Measurements from ENCODE around the gene TAOK3. TPM values are rescaled to one million over a fixed set of nuclear protein-coding genes. Genes with fewer than 3 reads are reported as not detected.
"Not testable (repeated sequence)": the region's sequence is repeated elsewhere in the genome, so short reads cannot be mapped to it uniquely, and the experiment has no call there.

Gene TAOK3
- total RNA-seq, 1 donor from 2014 or later = 24.1 TPM

DNA sequence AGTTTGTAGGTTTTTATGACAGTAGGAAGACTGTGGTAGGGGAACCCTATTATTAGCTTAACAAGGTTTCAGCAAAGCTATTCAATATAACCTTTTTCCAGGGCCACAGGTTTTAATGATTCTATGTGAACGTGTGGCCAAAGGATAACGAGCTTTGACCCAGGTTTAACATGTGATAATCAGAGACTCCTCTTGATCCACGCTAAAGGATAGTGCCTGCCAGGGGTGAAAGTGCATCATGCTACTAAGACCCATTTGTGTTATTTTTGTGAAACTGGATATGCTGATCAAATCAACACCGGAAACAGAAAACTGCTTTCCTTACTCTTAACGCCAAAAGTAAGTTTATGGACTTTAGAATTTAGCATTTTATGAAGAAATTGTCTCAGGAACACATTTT is 909 bp upstream of the TAOK3 start:
- DNase-seq = no peak

DNA sequence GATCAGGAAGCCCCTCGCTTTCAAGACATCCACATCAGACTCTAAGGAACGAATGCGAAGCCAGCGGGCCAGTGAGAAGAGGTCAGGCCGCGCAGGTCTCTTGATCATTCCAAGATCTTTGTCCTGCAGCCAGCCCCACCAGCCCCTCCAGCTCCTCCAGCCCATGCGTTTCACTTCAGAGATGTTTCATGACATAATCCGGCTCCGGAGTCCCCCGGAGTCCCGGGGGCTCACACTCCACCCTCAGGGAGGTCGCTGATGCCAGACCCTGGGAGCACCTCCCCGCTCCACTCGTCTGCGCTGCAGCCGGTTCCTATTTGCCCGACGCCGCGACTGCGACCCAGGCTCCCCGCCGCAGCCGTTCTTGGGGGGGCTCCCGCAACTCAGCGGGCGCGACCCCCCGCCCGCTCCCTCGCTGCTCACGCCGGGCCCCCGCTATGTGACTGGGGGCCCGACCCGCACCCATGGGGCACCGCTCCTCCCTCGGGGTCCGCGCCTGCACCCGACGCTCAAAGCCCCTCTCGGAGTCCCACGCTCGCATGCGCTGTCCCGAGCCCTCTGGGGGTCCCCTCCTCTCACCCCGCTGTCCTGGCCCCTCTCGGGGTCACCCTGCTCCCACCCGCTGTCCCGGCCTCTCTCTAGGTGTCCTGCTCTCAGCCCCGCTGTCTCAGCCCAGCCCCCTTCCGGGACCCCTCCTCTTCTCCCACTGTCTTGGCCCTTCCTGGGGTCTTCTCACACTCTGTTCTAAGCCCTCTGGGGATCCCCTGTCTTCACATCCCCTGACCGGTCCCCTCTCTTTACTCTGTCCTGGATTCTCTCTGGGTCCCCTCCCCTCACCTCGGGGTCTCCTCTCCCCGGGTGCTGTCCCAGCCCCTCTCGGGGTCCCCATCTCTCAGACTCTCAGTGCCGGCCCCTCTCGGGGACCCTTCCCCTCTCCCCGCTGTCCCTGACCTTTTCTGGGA is 1.1 kb downstream of the TAOK3 start:
- no peak for DNase-seq

DNA sequence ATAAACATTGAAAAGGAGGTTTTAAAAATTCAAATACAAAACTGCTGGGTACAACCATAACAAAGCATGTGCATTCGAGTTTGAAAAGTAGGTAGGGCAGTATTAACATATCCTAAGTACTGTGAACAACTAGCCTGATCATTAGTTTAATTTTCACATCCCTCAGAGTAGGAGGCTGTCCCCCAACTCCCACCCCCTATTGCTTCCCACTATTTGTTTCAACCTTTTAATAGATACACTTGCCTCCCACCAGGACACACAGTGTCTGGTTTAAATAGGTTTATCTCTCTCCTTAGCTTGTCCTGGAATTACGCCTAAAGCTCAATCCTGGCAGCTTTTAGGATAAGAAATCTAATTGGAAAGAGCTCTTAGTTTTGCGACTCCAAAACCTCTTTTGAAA is 2.1 kb downstream of the TAOK3 start:
- DNase-seq = no peak

DNA sequence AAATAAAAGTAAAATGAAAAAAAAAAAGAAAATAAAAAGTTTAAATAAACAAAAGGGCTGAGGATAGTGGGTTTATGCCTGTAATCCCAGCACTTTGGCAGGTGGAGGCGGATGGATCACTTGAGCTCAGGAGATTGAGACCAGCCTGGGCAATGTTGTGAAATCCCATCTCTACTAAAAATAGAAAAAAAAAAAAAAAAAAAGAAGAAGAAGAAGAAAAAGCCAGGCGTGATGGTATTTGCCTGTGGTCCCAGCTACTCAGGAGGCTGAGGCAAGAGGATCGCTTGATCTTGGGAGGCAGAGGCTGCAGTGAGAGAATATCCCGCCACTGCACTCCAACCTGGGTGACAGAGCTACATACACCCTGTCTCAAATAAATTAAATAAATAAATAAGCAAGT is 3.9 kb downstream of the TAOK3 start:
- DNase-seq = no peak

DNA sequence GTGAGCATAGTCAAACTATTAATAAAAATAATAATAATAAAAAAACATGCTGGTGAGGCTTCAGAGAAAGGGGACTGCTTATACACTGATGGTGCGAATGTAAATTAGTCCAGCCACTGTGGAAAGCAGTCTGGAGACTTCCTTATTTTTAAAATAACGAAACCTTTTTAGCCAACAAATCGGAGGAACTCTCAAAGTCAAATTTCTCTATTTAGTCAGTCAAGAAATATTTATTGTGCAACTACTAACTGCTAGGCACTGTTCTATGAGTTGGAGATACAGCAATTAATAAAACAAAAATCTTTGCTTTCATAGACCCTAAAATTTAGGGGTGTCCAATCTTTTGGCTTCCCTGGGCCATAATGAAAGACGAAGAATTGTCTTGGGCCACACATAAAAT is 10.8 kb downstream of the TAOK3 start:
- no peak for DNase-seq

DNA sequence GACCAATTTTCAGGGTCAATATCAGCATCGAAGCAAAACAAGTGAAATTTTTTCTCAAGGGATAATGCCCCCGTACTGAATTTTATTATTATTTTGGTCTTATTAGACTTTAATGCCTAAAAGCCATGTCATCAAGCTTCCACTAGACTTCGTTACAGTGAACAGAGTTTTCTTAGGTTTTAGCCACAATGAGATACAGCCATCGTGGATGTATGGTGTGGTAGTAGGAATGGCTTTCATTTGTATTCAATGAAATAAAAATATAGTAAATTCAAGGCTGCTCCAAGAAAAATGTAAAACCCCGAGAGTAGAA is 11.7 kb downstream of the TAOK3 start:
- no peak for DNase-seq

DNA sequence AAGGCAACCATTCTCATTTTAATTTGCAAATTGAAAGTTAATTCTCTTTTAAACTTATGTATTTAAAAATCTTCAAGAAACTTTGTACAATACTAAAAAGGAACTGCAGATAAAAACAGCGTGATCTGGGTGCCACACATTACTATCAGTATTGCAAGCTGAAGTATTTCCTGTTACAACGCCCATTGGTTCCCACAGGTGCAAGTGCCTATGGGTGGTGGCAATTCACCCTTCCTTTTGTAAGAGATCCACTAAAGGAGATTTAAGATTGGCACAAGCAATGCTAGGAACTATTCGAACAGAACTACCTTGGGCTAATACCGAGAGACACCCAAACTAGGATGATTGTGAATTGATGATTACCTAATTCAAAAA is 13.2 kb downstream of the TAOK3 start:
- DNase-seq = no peak

DNA sequence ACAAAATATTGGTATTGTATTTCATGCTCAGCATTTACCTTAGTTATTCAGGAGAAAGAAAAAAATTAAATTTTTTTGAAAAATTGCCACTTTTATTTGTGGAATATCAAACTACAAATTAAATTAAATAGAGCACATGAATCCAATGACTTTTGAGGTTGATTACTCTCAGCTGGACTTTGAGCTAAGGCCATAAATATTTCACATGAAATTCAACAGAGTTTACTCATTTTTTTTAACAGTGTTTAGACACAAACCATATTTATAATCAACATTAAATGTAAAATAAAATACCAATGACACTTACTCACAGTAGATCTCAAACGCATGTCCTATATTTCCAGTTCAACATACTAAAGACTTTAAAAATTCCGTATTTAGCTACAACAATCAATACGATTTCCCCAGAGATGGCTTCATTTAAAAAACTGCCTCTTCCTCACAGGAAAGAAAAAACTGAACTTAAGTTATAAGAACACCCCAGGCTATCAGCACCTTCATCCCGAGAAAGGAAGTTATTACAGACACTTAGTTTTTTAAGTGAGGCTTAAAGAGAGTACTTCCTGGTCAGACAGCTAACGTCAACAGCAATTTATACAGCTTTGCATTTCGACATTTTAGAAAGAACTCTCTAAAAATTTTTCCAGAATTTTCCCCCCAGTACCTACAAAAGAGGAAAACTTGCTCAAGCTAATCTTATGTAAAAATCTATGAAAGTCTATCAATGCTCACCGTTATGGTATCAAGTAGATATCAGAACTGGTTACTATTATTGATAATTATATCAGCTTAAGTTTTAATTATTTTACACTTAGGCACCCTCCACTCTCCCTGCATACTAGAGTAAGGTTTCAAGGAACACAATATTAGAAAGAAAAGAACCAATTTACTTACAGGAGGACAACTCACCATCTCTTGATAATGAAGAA is 13.8 kb downstream of the TAOK3 start:
- no peak for DNase-seq

DNA sequence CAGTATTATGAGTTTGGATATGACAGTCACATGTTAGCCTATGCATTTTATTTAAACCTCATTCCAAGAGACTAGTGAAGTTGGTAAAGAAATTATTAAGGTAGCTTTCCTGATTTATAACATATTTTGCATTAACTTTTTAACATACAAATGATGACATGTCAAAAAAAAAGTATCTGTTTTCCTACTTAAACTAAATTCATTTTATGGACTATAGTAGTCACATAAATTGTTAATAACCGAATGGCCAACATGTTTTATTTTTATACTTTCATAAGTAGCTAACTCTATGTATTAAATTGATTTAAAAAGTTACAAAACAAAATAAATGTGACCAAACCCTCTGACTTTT is 14.7 kb downstream of the TAOK3 start:
- DNase-seq = no peak

DNA sequence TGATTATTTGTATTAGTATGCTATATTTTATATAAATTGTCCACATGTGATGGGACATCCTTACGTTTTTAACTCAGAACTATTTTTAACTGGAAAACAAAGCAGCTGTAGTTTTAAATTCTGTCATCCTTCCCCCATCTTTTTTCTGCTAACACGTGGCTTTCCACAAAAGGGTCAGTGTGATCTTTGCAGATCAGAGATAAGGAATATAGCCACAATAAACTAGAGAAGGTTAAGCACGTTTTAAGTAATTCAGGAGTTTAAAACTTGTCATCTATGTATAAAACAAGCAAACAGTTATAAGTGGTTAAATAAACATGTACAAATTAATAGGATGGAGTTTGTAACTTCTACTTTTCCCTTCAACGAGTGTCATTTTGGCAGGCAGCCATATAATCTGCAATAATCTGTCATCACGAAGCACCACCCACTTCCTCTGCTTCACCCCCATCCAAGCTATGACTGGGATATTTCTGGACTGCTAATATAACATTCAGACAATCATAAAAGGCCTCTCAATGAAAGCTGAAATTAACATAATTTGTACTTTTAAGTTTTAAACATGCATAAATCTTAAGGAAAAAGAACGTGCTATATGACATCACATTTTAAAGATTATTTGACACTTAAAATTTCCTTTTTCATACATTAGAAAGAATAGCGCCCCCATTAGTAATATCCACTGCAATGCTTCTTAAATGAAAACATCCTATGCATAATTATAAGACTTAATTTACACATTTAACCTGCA is 15.3 kb downstream of the TAOK3 start:
- DNase-seq = peak; percentile 40

DNA sequence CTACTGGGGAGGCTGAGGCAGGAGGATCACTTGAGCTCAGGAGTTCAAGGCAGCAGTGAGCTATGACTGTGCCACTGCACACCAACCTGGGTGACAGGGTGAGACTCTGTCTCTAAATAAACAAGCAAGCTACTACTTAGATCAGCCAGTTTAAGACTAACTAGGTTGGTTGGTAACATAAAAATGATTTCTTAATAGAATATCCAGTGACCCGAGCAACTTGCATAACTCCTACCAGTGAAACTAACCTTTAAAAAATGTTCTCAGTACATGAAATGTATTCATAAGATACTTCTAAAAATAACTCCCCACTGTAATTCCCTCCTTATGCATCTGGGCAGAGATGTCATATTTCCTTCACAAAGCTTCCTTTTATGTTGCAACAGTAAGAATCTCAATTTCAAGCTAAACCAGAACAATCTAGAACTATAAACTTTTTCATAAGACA is 15.9 kb downstream of the TAOK3 start:
- peak; percentile 73 for DNase-seq

DNA sequence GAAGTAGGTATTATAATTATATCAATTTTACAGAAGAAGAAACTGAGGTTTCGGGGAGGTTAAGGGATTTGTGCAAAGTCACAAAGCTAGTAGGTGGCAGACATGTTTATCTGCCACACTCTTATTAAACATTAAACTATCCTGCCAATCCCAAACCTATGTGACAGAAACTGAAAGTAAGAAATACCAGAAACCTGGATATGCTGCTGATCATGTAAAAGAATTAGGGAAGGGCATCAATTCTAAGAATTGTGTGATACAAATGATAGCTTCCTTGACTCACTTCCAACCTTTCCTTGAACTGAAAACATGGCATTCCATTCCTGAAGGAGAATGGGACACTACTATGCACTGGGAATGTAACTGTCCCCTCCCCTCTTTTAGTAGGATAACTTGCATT is 16.9 kb downstream of the TAOK3 start:
- DNase-seq = no peak

DNA sequence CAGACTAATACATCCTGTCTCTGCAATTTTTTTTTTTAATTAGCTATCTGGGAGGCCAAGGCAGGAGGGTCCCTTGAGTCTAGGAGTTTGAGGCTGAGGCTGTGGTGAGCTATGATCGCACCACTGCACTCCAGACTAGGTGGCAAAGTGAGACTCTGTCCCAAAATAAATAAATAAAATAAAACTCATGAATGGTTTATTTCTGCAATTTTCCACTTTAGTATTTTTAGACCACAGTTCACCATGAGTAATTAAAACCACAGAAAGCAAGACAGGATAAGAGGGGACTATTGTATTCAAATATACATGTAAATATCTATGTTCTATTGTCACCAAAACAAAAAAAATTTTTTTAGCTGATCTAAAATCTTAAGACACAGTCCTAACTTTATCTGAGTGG is 17.8 kb downstream of the TAOK3 start:
- DNase-seq = no peak

DNA sequence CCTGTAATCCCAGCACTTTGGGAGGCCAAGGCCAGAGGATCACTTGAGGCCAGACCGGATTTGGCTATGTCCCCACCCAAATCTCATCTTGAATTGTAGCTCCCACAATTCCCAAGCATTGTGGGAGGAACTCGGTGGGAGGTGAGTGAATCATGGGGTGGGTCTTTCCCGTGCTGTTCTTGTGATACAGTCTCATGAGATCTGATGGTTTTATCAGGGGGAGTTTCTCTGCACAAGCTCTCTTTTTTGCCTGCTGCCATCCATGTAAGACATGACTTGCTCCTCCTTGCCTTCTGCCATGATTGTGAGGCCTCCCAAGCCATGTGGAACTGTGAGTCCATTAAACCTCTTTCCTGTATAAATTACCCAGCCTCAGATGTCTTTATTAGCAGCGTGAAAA is 18.2 kb downstream of the TAOK3 start:
- not testable (repeated sequence) for DNase-seq

DNA sequence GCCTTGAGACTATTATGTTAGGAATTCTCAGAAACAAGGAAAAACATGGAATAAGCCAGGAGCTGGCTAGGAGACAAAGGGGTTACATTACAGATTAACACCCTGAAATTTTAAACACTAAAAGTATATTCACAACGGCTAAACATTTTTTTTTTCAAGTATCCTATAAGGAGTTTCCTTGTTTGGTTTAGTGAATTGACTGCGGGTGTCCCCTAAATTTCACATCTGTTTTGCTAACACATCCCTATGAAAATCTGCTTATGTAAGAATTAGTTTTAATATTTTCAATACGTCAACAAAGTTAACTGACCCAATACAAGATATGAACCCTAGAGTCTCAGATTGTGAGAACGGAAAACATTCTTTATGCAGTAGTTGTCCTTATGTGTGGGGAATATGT is 19.0 kb downstream of the TAOK3 start:
- DNase-seq = no peak

DNA sequence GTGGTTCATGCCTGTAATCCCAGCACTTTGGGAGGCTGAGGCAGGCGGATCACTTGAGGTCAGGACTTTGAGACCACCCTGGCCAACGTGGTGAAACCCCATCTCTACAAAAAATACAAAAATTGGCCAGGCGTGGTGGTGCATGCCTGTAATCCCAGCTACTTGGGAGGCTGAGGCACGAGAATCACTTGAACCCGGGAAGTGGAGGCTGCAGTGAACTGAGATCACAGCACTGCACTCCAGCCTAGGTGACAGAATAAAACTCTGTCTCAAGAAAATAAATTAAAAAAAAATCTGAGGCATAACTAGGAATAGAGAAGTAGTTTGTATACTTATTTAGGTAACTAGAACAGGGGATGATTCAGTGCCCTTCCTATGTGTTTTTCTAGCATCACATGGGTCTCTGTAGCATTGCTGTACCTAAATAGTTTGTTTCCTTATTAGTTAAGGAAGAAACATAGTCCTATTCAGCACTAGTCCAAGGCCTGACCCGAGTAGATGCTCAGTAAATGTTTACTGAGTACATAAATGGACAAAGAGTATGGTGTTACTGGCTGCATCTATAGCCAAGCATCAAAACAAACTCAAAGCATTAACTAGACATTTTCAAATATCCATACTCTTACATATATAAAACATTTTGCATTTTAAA is 21.7 kb downstream of the TAOK3 start:
- DNase-seq = no peak

DNA sequence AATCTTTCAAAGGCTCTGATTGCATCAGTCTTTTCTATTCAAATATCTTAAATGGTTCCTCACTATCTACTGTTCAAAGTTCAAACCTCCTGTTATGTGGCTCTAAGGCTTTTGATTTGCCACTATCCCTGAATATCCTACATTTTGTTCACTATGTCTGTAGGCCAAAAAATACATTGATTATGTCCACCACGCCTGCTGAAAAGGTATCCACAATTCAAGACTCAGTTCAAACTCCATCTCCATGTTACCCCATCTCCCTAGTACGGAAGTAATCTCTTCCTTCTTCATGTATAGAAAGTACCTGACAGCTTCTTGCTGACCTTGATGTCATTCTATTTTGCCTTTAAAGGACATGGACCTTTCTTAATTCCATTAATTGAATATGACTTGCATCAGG is 24.8 kb downstream of the TAOK3 start:
- DNase-seq = no peak

DNA sequence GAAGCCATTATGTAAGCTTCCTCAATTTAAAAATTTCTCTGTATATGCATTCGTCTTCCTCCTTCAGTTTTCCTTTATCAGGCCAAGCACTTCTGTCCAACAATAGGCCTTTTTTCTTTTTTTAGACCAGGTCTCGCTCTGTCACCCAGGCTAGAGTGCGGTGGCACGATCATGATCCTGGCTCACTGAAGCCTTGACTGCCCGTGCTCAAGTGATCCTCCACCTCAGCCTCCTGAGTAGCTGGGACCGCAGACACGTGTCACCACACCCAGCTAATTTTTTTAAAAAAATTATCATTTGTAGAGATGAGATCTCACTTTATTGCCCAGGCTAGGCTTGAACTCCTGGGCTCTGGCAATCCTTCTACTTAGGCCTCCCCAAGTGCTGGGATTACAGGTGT is 25.8 kb downstream of the TAOK3 start:
- no peak for DNase-seq

DNA sequence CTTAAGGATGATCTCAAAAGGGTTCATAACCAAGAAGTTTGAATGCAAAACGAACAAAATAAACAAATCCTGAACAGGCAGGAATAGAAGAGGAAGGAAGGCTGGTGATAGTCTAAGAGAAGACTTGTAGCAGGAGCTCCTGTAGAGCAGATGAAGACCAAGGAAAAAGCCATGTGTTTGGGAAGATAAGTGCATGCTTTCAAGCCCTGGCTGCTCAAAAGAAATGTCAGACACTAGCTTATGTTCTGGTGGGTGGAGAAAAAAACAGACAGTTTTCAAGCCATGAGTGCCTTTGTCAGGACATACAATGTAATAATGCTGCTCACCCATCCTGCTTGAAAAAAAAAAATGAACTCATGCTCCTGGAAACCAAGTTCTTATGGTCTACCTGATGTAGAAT is 27.4 kb downstream of the TAOK3 start:
- no peak for DNase-seq

DNA sequence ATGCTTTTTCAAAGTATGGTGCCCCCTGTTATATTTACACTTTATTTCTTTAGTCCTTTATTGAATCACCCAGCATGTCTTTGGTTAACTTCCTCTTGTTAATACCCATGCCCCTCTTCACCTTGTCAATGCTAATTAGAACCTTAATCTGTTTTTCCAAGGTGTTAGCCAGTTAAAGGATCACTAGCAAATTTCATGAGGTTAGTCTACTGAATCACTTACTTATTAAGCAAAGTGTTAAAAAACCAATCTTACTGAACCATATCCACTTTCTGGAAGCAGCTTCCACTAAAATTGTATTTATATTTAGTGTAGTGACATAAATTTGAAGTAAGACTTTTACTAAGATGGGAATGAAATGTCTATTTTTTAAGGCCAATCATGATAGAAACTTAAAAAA is 27.9 kb downstream of the TAOK3 start:
- DNase-seq = no peak

DNA sequence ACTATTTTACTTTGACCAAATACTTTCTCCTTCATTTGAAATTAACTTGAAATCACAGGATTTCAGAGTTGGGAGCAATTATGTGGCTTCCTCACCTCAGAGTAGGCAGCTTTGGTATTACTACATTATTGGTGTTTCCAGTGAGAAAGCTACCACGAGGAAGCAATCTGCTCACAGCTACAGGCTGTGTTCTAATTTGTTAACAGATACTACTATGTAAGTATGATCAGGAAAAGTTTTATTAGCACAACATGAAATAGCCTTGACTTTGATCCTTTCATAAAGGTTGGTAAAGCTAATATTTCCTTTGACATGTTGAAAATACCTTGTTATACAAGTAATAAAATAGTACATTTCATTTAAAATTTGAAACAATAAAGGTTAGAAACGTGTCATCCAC is 30.6 kb downstream of the TAOK3 start:
- no peak for DNase-seq

DNA sequence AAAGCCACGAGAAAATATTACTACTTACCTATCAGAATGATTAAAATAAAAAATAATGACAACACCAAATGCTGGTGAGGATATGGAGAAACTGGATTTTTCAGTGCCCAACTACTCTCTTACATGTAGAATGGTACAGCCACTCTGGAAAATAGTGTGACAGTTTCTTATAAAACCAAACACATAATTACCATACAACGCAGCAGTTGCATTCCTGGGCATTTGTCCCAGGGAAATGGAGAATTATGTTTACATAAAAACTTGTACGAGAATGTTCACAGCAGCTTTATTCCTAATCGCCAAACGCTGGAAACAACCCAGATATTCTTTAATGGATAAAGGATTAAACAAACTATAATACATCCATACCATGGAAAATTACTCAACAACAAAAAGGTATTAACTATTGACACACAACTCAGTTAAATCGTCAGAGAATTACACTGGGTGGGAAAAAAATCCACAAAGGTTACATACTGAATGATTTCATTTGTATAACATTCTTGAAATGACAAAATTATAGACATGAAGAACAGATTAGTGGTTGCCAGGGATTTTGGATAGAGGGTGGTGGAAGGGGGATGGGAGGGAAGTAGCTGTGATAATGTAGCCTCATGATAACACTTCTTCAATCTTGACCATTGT is 35.4 kb downstream of the TAOK3 start:
- peak; percentile 13 for DNase-seq

Data from skin of body (tissue), 2 donors.